ENCODE results near the gene GALNT6. TPM values are rescaled to one million over a fixed set of nuclear protein-coding genes. Genes with fewer than 3 reads are reported as not detected.

The GALNT6 gene
- total and polyA plus RNA-seq, 9 of the 15 experiments (the other 6 are each of a cell fraction or from before 2014, with no cell fraction given) = 1.5 to 8.6 (median 5.1) TPM

- TF ChIP-seq, protein P1, sequence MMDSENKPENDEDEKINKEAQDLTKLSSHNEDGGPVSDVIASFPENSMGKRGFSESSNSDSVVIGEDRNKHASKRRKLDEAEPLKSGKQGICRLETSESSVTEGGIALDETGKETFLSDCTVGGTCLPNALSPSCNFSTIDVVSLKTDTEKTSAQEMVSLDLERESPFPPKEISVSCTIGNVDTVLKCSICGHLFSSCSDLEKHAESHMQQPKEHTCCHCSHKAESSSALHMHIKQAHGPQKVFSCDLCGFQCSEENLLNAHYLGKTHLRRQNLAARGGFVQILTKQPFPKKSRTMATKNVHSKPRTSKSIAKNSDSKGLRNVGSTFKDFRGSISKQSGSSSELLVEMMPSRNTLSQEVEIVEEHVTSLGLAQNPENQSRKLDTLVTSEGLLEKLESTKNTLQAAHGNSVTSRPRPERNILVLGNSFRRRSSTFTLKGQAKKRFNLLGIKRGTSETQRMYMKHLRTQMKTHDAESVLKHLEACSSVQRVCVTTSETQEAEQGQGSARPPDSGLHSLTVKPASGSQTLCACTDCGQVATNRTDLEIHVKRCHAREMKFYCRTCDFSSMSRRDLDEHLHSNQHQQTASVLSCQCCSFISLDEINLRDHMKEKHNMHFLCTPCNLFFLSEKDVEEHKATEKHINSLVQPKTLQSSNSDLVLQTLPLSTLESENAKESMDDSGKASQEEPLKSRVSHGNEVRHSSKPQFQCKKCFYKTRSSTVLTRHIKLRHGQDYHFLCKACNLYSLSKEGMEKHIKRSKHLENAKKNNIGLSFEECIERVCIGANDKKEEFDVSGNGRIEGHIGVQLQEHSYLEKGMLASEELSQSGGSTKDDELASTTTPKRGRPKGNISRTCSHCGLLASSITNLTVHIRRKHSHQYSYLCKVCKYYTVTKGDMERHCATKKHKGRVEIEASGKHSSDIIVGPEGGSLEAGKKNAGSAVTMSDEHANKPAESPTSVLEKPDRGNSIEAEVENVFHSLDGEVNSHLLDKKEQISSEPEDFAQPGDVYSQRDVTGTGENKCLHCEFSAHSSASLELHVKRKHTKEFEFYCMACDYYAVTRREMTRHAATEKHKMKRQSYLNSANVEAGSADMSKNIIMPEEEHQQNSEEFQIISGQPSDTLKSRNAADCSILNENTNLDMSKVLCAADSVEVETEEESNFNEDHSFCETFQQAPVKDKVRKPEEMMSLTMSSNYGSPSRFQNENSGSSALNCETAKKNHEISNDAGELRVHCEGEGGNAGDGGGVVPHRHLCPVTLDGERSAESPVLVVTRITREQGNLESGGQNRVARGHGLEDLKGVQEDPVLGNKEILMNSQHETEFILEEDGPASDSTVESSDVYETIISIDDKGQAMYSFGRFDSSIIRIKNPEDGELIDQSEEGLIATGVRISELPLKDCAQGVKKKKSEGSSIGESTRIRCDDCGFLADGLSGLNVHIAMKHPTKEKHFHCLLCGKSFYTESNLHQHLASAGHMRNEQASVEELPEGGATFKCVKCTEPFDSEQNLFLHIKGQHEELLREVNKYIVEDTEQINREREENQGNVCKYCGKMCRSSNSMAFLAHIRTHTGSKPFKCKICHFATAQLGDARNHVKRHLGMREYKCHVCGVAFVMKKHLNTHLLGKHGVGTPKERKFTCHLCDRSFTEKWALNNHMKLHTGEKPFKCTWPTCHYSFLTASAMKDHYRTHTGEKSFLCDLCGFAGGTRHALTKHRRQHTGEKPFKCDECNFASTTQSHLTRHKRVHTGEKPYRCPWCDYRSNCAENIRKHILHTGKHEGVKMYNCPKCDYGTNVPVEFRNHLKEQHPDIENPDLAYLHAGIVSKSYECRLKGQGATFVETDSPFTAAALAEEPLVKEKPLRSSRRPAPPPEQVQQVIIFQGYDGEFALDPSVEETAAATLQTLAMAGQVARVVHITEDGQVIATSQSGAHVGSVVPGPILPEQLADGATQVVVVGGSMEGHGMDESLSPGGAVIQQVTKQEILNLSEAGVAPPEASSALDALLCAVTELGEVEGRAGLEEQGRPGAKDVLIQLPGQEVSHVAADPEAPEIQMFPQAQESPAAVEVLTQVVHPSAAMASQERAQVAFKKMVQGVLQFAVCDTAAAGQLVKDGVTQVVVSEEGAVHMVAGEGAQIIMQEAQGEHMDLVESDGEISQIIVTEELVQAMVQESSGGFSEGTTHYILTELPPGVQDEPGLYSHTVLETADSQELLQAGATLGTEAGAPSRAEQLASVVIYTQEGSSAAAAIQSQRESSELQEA (IDR thresholded peaks at IDR 0.05; ENCODE audit: low read depth) = no peak
- TF ChIP-seq NFIC (IDR thresholded peaks at IDR 0.05) = peak; percentile 37; the same call in 1 of the 2 replicates
- TF ChIP-seq POLR2H (tag; IDR thresholded peaks at IDR 0.05; ENCODE audit: low read depth) = no peak
- peak; percentile 53; the same call in 1 of the 2 replicates for TF ChIP-seq EP300 (IDR thresholded peaks at IDR 0.05; ENCODE audit: low read length)
- 0 out of 2 replicates have a peak, but pooled peaks have one; percentile 33 for TF ChIP-seq ZNF311 (CRISPR knock-in tag; IDR thresholded peaks at IDR 0.05)
- TF ChIP-seq NR3C1 (CRISPR knock-in tag; IDR thresholded peaks at IDR 0.05) = no peak
- TF ChIP-seq TAL1 (IDR thresholded peaks at IDR 0.05) = peak; percentile 79
- TF ChIP-seq CXXC5 (CRISPR knock-in tag; IDR thresholded peaks at IDR 0.05) = peak; percentile 45; the same call in 1 of the 2 replicates
- TF ChIP-seq FOXJ3 (CRISPR knock-in tag; IDR thresholded peaks at IDR 0.05) = no peak
- peak; percentile 83 for TF ChIP-seq TEAD4 (IDR thresholded peaks at IDR 0.05; ENCODE audit: low read length)
- no peak for TF ChIP-seq TEAD4 (CRISPR knock-in tag; IDR thresholded peaks at IDR 0.05; ENCODE audit: borderline replicate concordance)
- TF ChIP-seq, protein P2, sequence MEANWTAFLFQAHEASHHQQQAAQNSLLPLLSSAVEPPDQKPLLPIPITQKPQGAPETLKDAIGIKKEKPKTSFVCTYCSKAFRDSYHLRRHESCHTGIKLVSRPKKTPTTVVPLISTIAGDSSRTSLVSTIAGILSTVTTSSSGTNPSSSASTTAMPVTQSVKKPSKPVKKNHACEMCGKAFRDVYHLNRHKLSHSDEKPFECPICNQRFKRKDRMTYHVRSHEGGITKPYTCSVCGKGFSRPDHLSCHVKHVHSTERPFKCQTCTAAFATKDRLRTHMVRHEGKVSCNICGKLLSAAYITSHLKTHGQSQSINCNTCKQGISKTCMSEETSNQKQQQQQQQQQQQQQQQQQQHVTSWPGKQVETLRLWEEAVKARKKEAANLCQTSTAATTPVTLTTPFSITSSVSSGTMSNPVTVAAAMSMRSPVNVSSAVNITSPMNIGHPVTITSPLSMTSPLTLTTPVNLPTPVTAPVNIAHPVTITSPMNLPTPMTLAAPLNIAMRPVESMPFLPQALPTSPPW (CRISPR knock-in tag; IDR thresholded peaks at IDR 0.05) = peak; percentile 22; the same call in 1 of the 2 replicates
These were observed 28.4 kb downstream of the GALNT6 start (continued) for GRCh38 chr12:51362747-51363342.
